Lung (tissue), 16 donors: Measurements from ENCODE around the gene MEX3B. TPM values are rescaled to one million over a fixed set of nuclear protein-coding genes. Genes with fewer than 3 reads are reported as not detected.

ENCODE experiments used
- ATAC-seq: fragments of 200-7000 bp; cut with Tn5 transposase; one replicate; pipeline ENCODE4 v1.9.1; 2020; ENCODE audit warnings: moderate number of reproducible peaks; ENCODE audit not compliant: insufficient read depth, low FRiP score
- DNase-seq, 3 donors: peaks; one replicate each; pipeline ENCODE4 v3.0.0-alpha.2; 2013 to 2017
- H3K27ac ChIP-seq, 2 donors: one replicate each; pipeline ENCODE4 v1.5.1; 2013; ENCODE audit warnings: mild to moderate bottlenecking in 2 of 2, moderate library complexity in 2 of 2, control low read depth in 1 of 2, inconsistent platforms in 1 of 2, low read depth in 1 of 2, low read length in 1 of 2
- H3K27me3 ChIP-seq, 3 donors: one replicate each; pipeline ENCODE4 v1.5.1; 2013; ENCODE audit warnings: low read length in 2 of 3; ENCODE audit not compliant: control insufficient read depth in 3 of 3, insufficient read depth in 3 of 3
- H3K36me3 ChIP-seq, 4 donors: one replicate each; pipeline ENCODE4 v1.5.1; 2013; ENCODE audit warnings: low read length in 4 of 4, mild to moderate bottlenecking in 1 of 4, moderate library complexity in 1 of 4; ENCODE audit not compliant: control insufficient read depth in 4 of 4, insufficient read depth in 4 of 4
- H3K4me1 ChIP-seq, 5 donors: one replicate each; pipeline ENCODE4 v1.5.1; 2013; ENCODE audit warnings: low read length in 5 of 5, mild to moderate bottlenecking in 2 of 5, moderate library complexity in 1 of 5; ENCODE audit not compliant: control insufficient read depth in 5 of 5, insufficient read depth in 5 of 5
- H3K4me3 ChIP-seq: one replicate; pipeline ENCODE4 v1.5.1; 2013; ENCODE audit warnings: mild to moderate bottlenecking, control low read depth, moderate library complexity
- H3K9ac ChIP-seq, 2 donors: one replicate each; pipeline ENCODE4 v1.5.1; 2013; ENCODE audit warnings: low read length in 2 of 2, control low read depth in 1 of 2; ENCODE audit not compliant: insufficient read depth in 1 of 2
- H3K9me3 ChIP-seq, 4 donors: one replicate each; pipeline ENCODE4 v1.5.1; 2013; ENCODE audit warnings: low read length in 3 of 4, mild to moderate bottlenecking in 1 of 4, moderate library complexity in 1 of 4; ENCODE audit not compliant: control insufficient read depth in 4 of 4, insufficient read depth in 3 of 4
- CTCF ChIP-seq: IDR thresholded peaks from 2 replicates; pipeline ENCODE4 v1.5.1; 2012; ENCODE audit warnings: mild to moderate bottlenecking; ENCODE audit errors: control extremely low read depth, extremely low read depth
- WGBS, 2 donors: extraction: QIAGEN DNeasy Blood & Tissue Kit; methylation state at CpG; one replicate each; pipeline ENCODE4 v1.1.7; 2013; 5-methylcytosine and 5-hydroxymethylcytosine counted together
- long read RNA-seq, 5 donors: transcript quantifications; one replicate each; lab custom pipeline, GENCODE V29; 2026
- polyA plus RNA-seq, 2 donors: library from polyadenylated mRNA; stranded (reverse); fragments of 200-250 nt; gene quantifications; one replicate each; pipeline ENCODE4 v1.2.1, GENCODE V29; 2013
- total RNA-seq, 2 donors: library from RNA; depleted of rRNA in 1 of 2; stranded (reverse); fragments of >200 nt in 1 of 2; gene quantifications; one replicate each; pipeline ENCODE4 v1.2.1, GENCODE V29; 2014 to 2021
- donor health status: control.
- donor health status: control.
- donor health status: Bipolar disorder and iron deficiency.
- donor health status: healthy.
- donor health status: DM: yes; HTN: yes; CAD: no.

The MEX3B gene
- total RNA-seq (1 to 10 TPM; 2.5 to 6.3 TPM), polyA plus RNA-seq (1 to 10 TPM in 1 of 2 donors, under 1 TPM in 1; 0.89 to 1.0 TPM)
- long read RNA-seq, donor 1, full-length matches to known transcripts, result 32 of 32 reads
- long read RNA-seq, donor 1, partial matches to known transcripts, result 0 of 32 reads
- long read RNA-seq, donor 1, other reads (novel, unspliced or antisense), result 0 of 32 reads
- long read RNA-seq, donor 2, full-length matches to known transcripts, result 14 of 14 reads
- long read RNA-seq, donor 2, partial matches to known transcripts, result 0 of 14 reads
- long read RNA-seq, donor 2, other reads (novel, unspliced or antisense), result 0 of 14 reads
- long read RNA-seq, donor 3, full-length matches to known transcripts, result 12 of 12 reads
- long read RNA-seq, donor 3, partial matches to known transcripts, result 0 of 12 reads
- long read RNA-seq, donor 3, other reads (novel, unspliced or antisense), result 0 of 12 reads
- long read RNA-seq, donor 4, full-length matches to known transcripts, result 28 of 28 reads
- long read RNA-seq, donor 4, partial matches to known transcripts, result 0 of 28 reads
- long read RNA-seq, donor 4, other reads (novel, unspliced or antisense), result 0 of 28 reads
- long read RNA-seq, donor 5, full-length matches to known transcripts, result 29 of 29 reads
- long read RNA-seq, donor 5, partial matches to known transcripts, result 0 of 29 reads
- long read RNA-seq, donor 5, other reads (novel, unspliced or antisense), result 0 of 29 reads

- Histone ChIP-seq H3K27ac (peak within 1 kb of the TSS; percentile 91 to 97), H3K9me3 (no peaks in the 10 kb centered on the region), H3K4me3 (peak within 1 kb of the TSS; percentile 64), H3K4me1 (peaks cover 0 to 20% (median 0%) of the 10 kb centered on the region in 5 donors), H3K9ac (peak within 1 kb of the TSS; percentile 68 to 78), H3K36me3 (peaks cover 0 to 6% (median under 1%) of the 10 kb centered on the region in 4 donors), H3K27me3 (peaks cover 0 to 7% (median 0%) of the 10 kb centered on the region in 3 donors)
- DNase-seq, result peak; percentile 99
- ATAC-seq, result peak; percentile 66
- WGBS, 2 donors, result 0 to 1% methylated on average over 34 to 68 of the region's 68 CpGs
- TF ChIP-seq CTCF, result no peak
Observed at GRCh38 chr15:82045892-82046665, at the start of gene MEX3B. Gene MEX3B, minus strand, starts transcription at chr15:82046018. Its CDS starts 313 bp downstream, at chr15:82045705.

- H3K27me3 ChIP-seq, result no peaks in the 10 kb centered on the region
- TF ChIP-seq CTCF, result no peak
- peaks cover 0 to 5% (median 0%) of the 10 kb centered on the region in 4 donors for H3K9me3 ChIP-seq
- ATAC-seq, result no peak
- no peak overlapping the region for H3K27ac ChIP-seq
- DNase-seq, result no peak
- no peak overlapping the region for H3K9ac ChIP-seq
- 76 to 82% methylated on average over 13 of the region's 13 CpGs for WGBS, 2 donors
- no peak overlapping the region for H3K4me3 ChIP-seq
- no peaks in the 10 kb centered on the region for H3K36me3 ChIP-seq
- no peaks in the 10 kb centered on the region for H3K4me1 ChIP-seq
Observed at GRCh38 chr15:82093774-82094211, 48.0 kb upstream of the MEX3B start.

GRCh38 chr15:82093325-82093724 lies 47.5 kb upstream of the MEX3B start:
- Histone ChIP-seq H3K4me3 (no peak overlapping the region), H3K4me1 (no peaks in the 10 kb centered on the region), H3K27me3 (no peaks in the 10 kb centered on the region), H3K9ac (no peak overlapping the region), H3K36me3 (no peaks in the 10 kb centered on the region), H3K27ac (no peak overlapping the region), H3K9me3 (peaks cover 0 to 5% (median 0%) of the 10 kb centered on the region in 4 donors)
- TF ChIP-seq CTCF, result no peak
- ATAC-seq, result no peak
- WGBS, 2 donors, result 88 to 95% methylated on average over 5 of the region's 5 CpGs
- no peak for DNase-seq
